ENCODE results near the gene PARP12.

PARP12 gene

GRCh38 chr7:140034421-140034820 lies 28.3 kb downstream of the PARP12 start:
- H3K27me3 ChIP-seq (ENCODE audit: low read depth, low read length) = no peaks in the 10 kb centered on the region
- peaks cover 21 to 35% of the 10 kb centered on the region in 2 donors for H3K36me3 ChIP-seq (ENCODE audit: control insufficient read depth in 1 of 2, insufficient read depth in 2 of 2, low read length in 2 of 2)
- H3K4me3 ChIP-seq (ENCODE audit: low read depth in 1 of 2, low read length in 2 of 2) = no peak overlapping the region
- no peaks in the 10 kb centered on the region for H3K9me3 ChIP-seq (ENCODE audit: control insufficient read depth in 1 of 2, low read length in 2 of 2)
- no peak overlapping the region for H3K27ac ChIP-seq (ENCODE audit: low read length)
- H3K4me1 ChIP-seq (ENCODE audit: control insufficient read depth in 1 of 2, insufficient read depth in 2 of 2, low read length in 2 of 2) = no peaks in the 10 kb centered on the region

GRCh38 chr7:140033779-140034363 lies 28.9 kb downstream of the PARP12 start:
- Histone ChIP-seq H3K27ac (ENCODE audit: low read length) (no peak overlapping the region), H3K4me1 (ENCODE audit: control insufficient read depth in 1 of 2, insufficient read depth in 2 of 2, low read length in 2 of 2) (no peaks in the 10 kb centered on the region), H3K4me3 (ENCODE audit: low read depth in 1 of 2, low read length in 2 of 2) (no peak overlapping the region), H3K9me3 (ENCODE audit: control insufficient read depth in 1 of 2, low read length in 2 of 2) (no peaks in the 10 kb centered on the region), H3K36me3 (ENCODE audit: control insufficient read depth in 1 of 2, insufficient read depth in 2 of 2, low read length in 2 of 2) (peaks cover 21 to 35% of the 10 kb centered on the region in 2 donors), H3K27me3 (ENCODE audit: low read depth, low read length) (no peaks in the 10 kb centered on the region)

GRCh38 chr7:140033036-140033435 lies 29.7 kb downstream of the PARP12 start:
- Histone ChIP-seq H3K27ac (ENCODE audit: low read length) (no peak overlapping the region), H3K9me3 (ENCODE audit: control insufficient read depth in 1 of 2, low read length in 2 of 2) (no peaks in the 10 kb centered on the region), H3K27me3 (ENCODE audit: low read depth, low read length) (no peaks in the 10 kb centered on the region), H3K36me3 (ENCODE audit: control insufficient read depth in 1 of 2, insufficient read depth in 2 of 2, low read length in 2 of 2) (peaks cover 22 to 35% of the 10 kb centered on the region in 2 donors), H3K4me1 (ENCODE audit: control insufficient read depth in 1 of 2, insufficient read depth in 2 of 2, low read length in 2 of 2) (no peaks in the 10 kb centered on the region), H3K4me3 (ENCODE audit: low read depth in 1 of 2, low read length in 2 of 2) (no peak overlapping the region)

- no peak overlapping the region for H3K27ac ChIP-seq (ENCODE audit: low read length)
- H3K9me3 ChIP-seq (ENCODE audit: control insufficient read depth in 1 of 2, low read length in 2 of 2) = no peaks in the 10 kb centered on the region
- peaks cover 14 to 37% of the 10 kb centered on the region in 2 donors for H3K36me3 ChIP-seq (ENCODE audit: control insufficient read depth in 1 of 2, insufficient read depth in 2 of 2, low read length in 2 of 2)
- H3K4me3 ChIP-seq (ENCODE audit: low read depth in 1 of 2, low read length in 2 of 2) = no peak overlapping the region
- no peaks in the 10 kb centered on the region for H3K27me3 ChIP-seq (ENCODE audit: low read depth, low read length)
- no peaks in the 10 kb centered on the region for H3K4me1 ChIP-seq (ENCODE audit: control insufficient read depth in 1 of 2, insufficient read depth in 2 of 2, low read length in 2 of 2)
These were observed 31.4 kb downstream of the PARP12 start for GRCh38 chr7:140031364-140031763.

- Histone ChIP-seq H3K36me3 (ENCODE audit: control insufficient read depth in 1 of 2, insufficient read depth in 2 of 2, low read length in 2 of 2) (peaks cover 27 to 57% of the 10 kb centered on the region in 2 donors), H3K9me3 (ENCODE audit: control insufficient read depth in 1 of 2, low read length in 2 of 2) (no peaks in the 10 kb centered on the region), H3K4me3 (ENCODE audit: low read depth in 1 of 2, low read length in 2 of 2) (no peak overlapping the region), H3K27me3 (ENCODE audit: low read depth, low read length) (no peaks in the 10 kb centered on the region), H3K27ac (ENCODE audit: low read length) (no peak overlapping the region), H3K4me1 (ENCODE audit: control insufficient read depth in 1 of 2, insufficient read depth in 2 of 2, low read length in 2 of 2) (no peaks in the 10 kb centered on the region)
These were observed 33.7 kb downstream of the PARP12 start for GRCh38 chr7:140029072-140029471.

- H3K36me3 ChIP-seq (ENCODE audit: control insufficient read depth in 1 of 2, insufficient read depth in 2 of 2, low read length in 2 of 2) = peaks cover 25 to 55% of the 10 kb centered on the region in 2 donors
These were observed 34.4 kb downstream of the PARP12 start for GRCh38 chr7:140028311-140028710.

GRCh38 chr7:140027858-140028257 lies 34.9 kb downstream of the PARP12 start:
- peaks cover 24 to 52% of the 10 kb centered on the region in 2 donors for H3K36me3 ChIP-seq (ENCODE audit: control insufficient read depth in 1 of 2, insufficient read depth in 2 of 2, low read length in 2 of 2)
- no peaks in the 10 kb centered on the region for H3K9me3 ChIP-seq (ENCODE audit: control insufficient read depth in 1 of 2, low read length in 2 of 2)
- H3K27ac ChIP-seq (ENCODE audit: low read length) = no peak overlapping the region
- H3K27me3 ChIP-seq (ENCODE audit: low read depth, low read length) = no peaks in the 10 kb centered on the region
- H3K4me1 ChIP-seq (ENCODE audit: control insufficient read depth in 1 of 2, insufficient read depth in 2 of 2, low read length in 2 of 2) = no peaks in the 10 kb centered on the region
- H3K4me3 ChIP-seq (ENCODE audit: low read depth in 1 of 2, low read length in 2 of 2) = no peak overlapping the region

More at GRCh38 chr7:140028311-140028710, 34.4 kb downstream of the PARP12 start:
- Histone ChIP-seq H3K27ac (ENCODE audit: low read length) (no peak overlapping the region), H3K27me3 (ENCODE audit: low read depth, low read length) (no peaks in the 10 kb centered on the region), H3K4me3 (ENCODE audit: low read depth in 1 of 2, low read length in 2 of 2) (no peak overlapping the region), H3K9me3 (ENCODE audit: control insufficient read depth in 1 of 2, low read length in 2 of 2) (no peaks in the 10 kb centered on the region), H3K4me1 (ENCODE audit: control insufficient read depth in 1 of 2, insufficient read depth in 2 of 2, low read length in 2 of 2) (no peaks in the 10 kb centered on the region)

GRCh38 chr7:140026935-140027334 lies 35.8 kb downstream of the PARP12 start:
- H3K27ac ChIP-seq (ENCODE audit: low read length) = no peak overlapping the region
- no peaks in the 10 kb centered on the region for H3K9me3 ChIP-seq (ENCODE audit: control insufficient read depth in 1 of 2, low read length in 2 of 2)
- no peak overlapping the region for H3K4me3 ChIP-seq (ENCODE audit: low read depth in 1 of 2, low read length in 2 of 2)
- H3K27me3 ChIP-seq (ENCODE audit: low read depth, low read length) = no peaks in the 10 kb centered on the region
- H3K4me1 ChIP-seq (ENCODE audit: control insufficient read depth in 1 of 2, insufficient read depth in 2 of 2, low read length in 2 of 2) = no peaks in the 10 kb centered on the region
- peaks cover 24 to 60% of the 10 kb centered on the region in 2 donors for H3K36me3 ChIP-seq (ENCODE audit: control insufficient read depth in 1 of 2, insufficient read depth in 2 of 2, low read length in 2 of 2)

- H3K36me3 ChIP-seq (ENCODE audit: control insufficient read depth in 1 of 2, insufficient read depth in 2 of 2, low read length in 2 of 2) = peaks cover 24 to 60% of the 10 kb centered on the region in 2 donors
- H3K4me1 ChIP-seq (ENCODE audit: control insufficient read depth in 1 of 2, insufficient read depth in 2 of 2, low read length in 2 of 2) = no peaks in the 10 kb centered on the region
- H3K27me3 ChIP-seq (ENCODE audit: low read depth, low read length) = no peaks in the 10 kb centered on the region
- no peaks in the 10 kb centered on the region for H3K9me3 ChIP-seq (ENCODE audit: control insufficient read depth in 1 of 2, low read length in 2 of 2)
- H3K27ac ChIP-seq (ENCODE audit: low read length) = no peak overlapping the region
- H3K4me3 ChIP-seq (ENCODE audit: low read depth in 1 of 2, low read length in 2 of 2) = no peak overlapping the region
These were observed 36.8 kb downstream of the PARP12 start for GRCh38 chr7:140025814-140026433.

- Histone ChIP-seq H3K4me3 (ENCODE audit: low read depth in 1 of 2, low read length in 2 of 2) (no peak overlapping the region), H3K36me3 (ENCODE audit: control insufficient read depth in 1 of 2, insufficient read depth in 2 of 2, low read length in 2 of 2) (peaks cover 24 to 55% of the 10 kb centered on the region in 2 donors), H3K4me1 (ENCODE audit: control insufficient read depth in 1 of 2, insufficient read depth in 2 of 2, low read length in 2 of 2) (no peaks in the 10 kb centered on the region), H3K27me3 (ENCODE audit: low read depth, low read length) (no peaks in the 10 kb centered on the region), H3K9me3 (ENCODE audit: control insufficient read depth in 1 of 2, low read length in 2 of 2) (no peaks in the 10 kb centered on the region), H3K27ac (ENCODE audit: low read length) (no peak overlapping the region)
These were observed 37.5 kb downstream of the PARP12 start for GRCh38 chr7:140025241-140025640.

- Histone ChIP-seq H3K27me3 (ENCODE audit: low read depth, low read length) (no peaks in the 10 kb centered on the region), H3K9me3 (ENCODE audit: control insufficient read depth in 1 of 2, low read length in 2 of 2) (no peaks in the 10 kb centered on the region), H3K4me3 (ENCODE audit: low read depth in 1 of 2, low read length in 2 of 2) (no peak overlapping the region), H3K27ac (ENCODE audit: low read length) (no peak overlapping the region), H3K36me3 (ENCODE audit: control insufficient read depth in 1 of 2, insufficient read depth in 2 of 2, low read length in 2 of 2) (peaks cover 24 to 55% of the 10 kb centered on the region in 2 donors), H3K4me1 (ENCODE audit: control insufficient read depth in 1 of 2, insufficient read depth in 2 of 2, low read length in 2 of 2) (no peaks in the 10 kb centered on the region)
These were observed 38.2 kb downstream of the PARP12 start for GRCh38 chr7:140024585-140024984.

- H3K9me3 ChIP-seq (ENCODE audit: control insufficient read depth in 1 of 2, low read length in 2 of 2) = no peaks in the 10 kb centered on the region
- H3K27me3 ChIP-seq (ENCODE audit: low read depth, low read length) = no peaks in the 10 kb centered on the region
- no peaks in the 10 kb centered on the region for H3K4me1 ChIP-seq (ENCODE audit: control insufficient read depth in 1 of 2, insufficient read depth in 2 of 2, low read length in 2 of 2)
- no peak overlapping the region for H3K27ac ChIP-seq (ENCODE audit: low read length)
- no peak overlapping the region for H3K4me3 ChIP-seq (ENCODE audit: low read depth in 1 of 2, low read length in 2 of 2)
- H3K36me3 ChIP-seq (ENCODE audit: control insufficient read depth in 1 of 2, insufficient read depth in 2 of 2, low read length in 2 of 2) = peaks cover 22 to 55% of the 10 kb centered on the region in 2 donors
These were observed 39.0 kb downstream of the PARP12 start for GRCh38 chr7:140023728-140024127.
